Lung (tissue), 12 donors: ENCODE data around the gene ZNF521. TPM values are rescaled to one million over a fixed set of nuclear protein-coding genes. Genes with fewer than 3 reads are reported as not detected.

Experiments
- ATAC-seq: fragments of 200-7000 bp; cut with Tn5 transposase; one replicate; pipeline ENCODE4 v1.9.1; 2020; ENCODE audit warnings: moderate number of reproducible peaks; ENCODE audit not compliant: insufficient read depth, low FRiP score
- DNase-seq, 3 donors: peaks; one replicate each; pipeline ENCODE4 v3.0.0-alpha.2; 2013 to 2017
- H3K27ac ChIP-seq, 2 donors: one replicate each; pipeline ENCODE4 v1.5.1; 2013; ENCODE audit warnings: mild to moderate bottlenecking in 2 of 2, moderate library complexity in 2 of 2, control low read depth in 1 of 2, inconsistent platforms in 1 of 2, low read depth in 1 of 2, low read length in 1 of 2
- H3K27me3 ChIP-seq, 3 donors: one replicate each; pipeline ENCODE4 v1.5.1; 2013; ENCODE audit warnings: low read length in 2 of 3; ENCODE audit not compliant: control insufficient read depth in 3 of 3, insufficient read depth in 3 of 3
- H3K36me3 ChIP-seq, 4 donors: one replicate each; pipeline ENCODE4 v1.5.1; 2013; ENCODE audit warnings: low read length in 4 of 4, mild to moderate bottlenecking in 1 of 4, moderate library complexity in 1 of 4; ENCODE audit not compliant: control insufficient read depth in 4 of 4, insufficient read depth in 4 of 4
- H3K4me1 ChIP-seq, 5 donors: one replicate each; pipeline ENCODE4 v1.5.1; 2013; ENCODE audit warnings: low read length in 5 of 5, mild to moderate bottlenecking in 2 of 5, moderate library complexity in 1 of 5; ENCODE audit not compliant: control insufficient read depth in 5 of 5, insufficient read depth in 5 of 5
- H3K4me3 ChIP-seq: one replicate; pipeline ENCODE4 v1.5.1; 2013; ENCODE audit warnings: mild to moderate bottlenecking, control low read depth, moderate library complexity
- H3K9ac ChIP-seq, 2 donors: one replicate each; pipeline ENCODE4 v1.5.1; 2013; ENCODE audit warnings: low read length in 2 of 2, control low read depth in 1 of 2; ENCODE audit not compliant: insufficient read depth in 1 of 2
- H3K9me3 ChIP-seq, 4 donors: one replicate each; pipeline ENCODE4 v1.5.1; 2013; ENCODE audit warnings: low read length in 3 of 4, mild to moderate bottlenecking in 1 of 4, moderate library complexity in 1 of 4; ENCODE audit not compliant: control insufficient read depth in 4 of 4, insufficient read depth in 3 of 4
- WGBS, 2 donors: extraction: QIAGEN DNeasy Blood & Tissue Kit; methylation state at CpG; one replicate each; pipeline ENCODE4 v1.1.7; 2013; 5-methylcytosine and 5-hydroxymethylcytosine counted together
- polyA plus RNA-seq, 2 donors: library from polyadenylated mRNA; stranded (reverse); fragments of 200-250 nt; gene quantifications; one replicate each; pipeline ENCODE4 v1.2.1, GENCODE V29; 2013
- total RNA-seq, 2 donors: library from RNA; depleted of rRNA in 1 of 2; stranded (reverse); fragments of >200 nt in 1 of 2; gene quantifications; one replicate each; pipeline ENCODE4 v1.2.1, GENCODE V29; 2014 to 2021
- TF ChIP-seq, protein P1 (sequence below): IDR thresholded peaks from 2 replicates; pipeline ENCODE4 v1.5.1; 2012; ENCODE audit warnings: mild to moderate bottlenecking; ENCODE audit errors: control extremely low read depth, extremely low read depth
- donor health status: control.
- donor health status: control.
- donor health status: Bipolar disorder and iron deficiency.
- donor health status: healthy.
- donor health status: DM: yes; HTN: yes; CAD: no.

Gene ZNF521
- total and polyA plus RNA-seq, 4 donors, result 1.5 to 48.8 (median 10.7) TPM

DNA sequence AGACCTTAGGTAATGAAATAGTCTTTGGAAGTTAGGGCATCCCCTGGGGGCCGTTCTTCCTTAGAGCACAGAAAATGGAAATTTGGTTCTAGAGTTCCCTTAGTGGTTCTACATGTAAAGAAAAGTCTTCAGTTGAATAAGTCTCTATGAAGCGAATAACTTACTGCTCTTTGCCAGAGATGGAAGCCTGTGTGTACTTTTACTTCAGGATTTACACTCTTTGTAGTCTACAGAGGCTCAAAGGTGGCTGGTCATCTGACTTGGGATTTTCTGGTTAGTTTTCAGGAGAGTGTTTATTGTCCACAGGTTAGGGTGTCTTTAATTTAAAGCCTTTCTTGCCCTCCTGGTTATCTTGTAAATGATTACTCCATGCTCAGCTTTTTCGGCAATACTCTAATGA, 210.6 kb downstream of the ZNF521 start:
- Histone ChIP-seq H3K27me3 (no peaks in the 10 kb centered on the region), H3K9me3 (no peaks in the 10 kb centered on the region), H3K4me1 (peaks cover 0 to 70% (median 26%) of the 10 kb centered on the region in 5 donors), H3K4me3 (no peak overlapping the region), H3K36me3 (no peaks in the 10 kb centered on the region), H3K9ac (no peak overlapping the region), H3K27ac (no peak overlapping the region)
- ATAC-seq (no peak), DNase-seq (peak in 1 of 3 donors; percentile 51)
- 71 to 81% methylated on average over 3 of the region's 3 CpGs for WGBS, 2 donors
- TF ChIP-seq, protein P1, sequence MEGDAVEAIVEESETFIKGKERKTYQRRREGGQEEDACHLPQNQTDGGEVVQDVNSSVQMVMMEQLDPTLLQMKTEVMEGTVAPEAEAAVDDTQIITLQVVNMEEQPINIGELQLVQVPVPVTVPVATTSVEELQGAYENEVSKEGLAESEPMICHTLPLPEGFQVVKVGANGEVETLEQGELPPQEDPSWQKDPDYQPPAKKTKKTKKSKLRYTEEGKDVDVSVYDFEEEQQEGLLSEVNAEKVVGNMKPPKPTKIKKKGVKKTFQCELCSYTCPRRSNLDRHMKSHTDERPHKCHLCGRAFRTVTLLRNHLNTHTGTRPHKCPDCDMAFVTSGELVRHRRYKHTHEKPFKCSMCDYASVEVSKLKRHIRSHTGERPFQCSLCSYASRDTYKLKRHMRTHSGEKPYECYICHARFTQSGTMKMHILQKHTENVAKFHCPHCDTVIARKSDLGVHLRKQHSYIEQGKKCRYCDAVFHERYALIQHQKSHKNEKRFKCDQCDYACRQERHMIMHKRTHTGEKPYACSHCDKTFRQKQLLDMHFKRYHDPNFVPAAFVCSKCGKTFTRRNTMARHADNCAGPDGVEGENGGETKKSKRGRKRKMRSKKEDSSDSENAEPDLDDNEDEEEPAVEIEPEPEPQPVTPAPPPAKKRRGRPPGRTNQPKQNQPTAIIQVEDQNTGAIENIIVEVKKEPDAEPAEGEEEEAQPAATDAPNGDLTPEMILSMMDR, result no peak

DNA sequence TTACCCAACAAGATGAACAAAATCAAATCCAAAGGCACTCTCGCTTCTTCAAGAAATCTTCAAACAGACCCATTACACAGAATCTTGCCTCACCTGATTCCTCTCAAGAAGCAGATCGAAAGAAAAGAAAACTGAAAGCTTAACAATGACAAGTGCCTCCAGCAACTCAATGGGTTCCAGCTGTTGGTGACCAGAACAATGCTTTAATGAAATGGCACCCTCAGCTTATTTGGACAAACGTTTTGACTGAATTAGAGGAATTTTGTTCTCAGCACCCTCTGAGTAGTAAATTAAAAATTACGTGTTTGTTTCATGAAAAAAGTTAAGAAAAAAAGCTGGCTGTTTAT, 211.0 kb downstream of the ZNF521 start:
- TF ChIP-seq, protein P1, result no peak
- WGBS, 2 donors, result 79 to 86% methylated on average over 4 of the region's 4 CpGs
- no peak overlapping the region for H3K4me3 ChIP-seq

DNA sequence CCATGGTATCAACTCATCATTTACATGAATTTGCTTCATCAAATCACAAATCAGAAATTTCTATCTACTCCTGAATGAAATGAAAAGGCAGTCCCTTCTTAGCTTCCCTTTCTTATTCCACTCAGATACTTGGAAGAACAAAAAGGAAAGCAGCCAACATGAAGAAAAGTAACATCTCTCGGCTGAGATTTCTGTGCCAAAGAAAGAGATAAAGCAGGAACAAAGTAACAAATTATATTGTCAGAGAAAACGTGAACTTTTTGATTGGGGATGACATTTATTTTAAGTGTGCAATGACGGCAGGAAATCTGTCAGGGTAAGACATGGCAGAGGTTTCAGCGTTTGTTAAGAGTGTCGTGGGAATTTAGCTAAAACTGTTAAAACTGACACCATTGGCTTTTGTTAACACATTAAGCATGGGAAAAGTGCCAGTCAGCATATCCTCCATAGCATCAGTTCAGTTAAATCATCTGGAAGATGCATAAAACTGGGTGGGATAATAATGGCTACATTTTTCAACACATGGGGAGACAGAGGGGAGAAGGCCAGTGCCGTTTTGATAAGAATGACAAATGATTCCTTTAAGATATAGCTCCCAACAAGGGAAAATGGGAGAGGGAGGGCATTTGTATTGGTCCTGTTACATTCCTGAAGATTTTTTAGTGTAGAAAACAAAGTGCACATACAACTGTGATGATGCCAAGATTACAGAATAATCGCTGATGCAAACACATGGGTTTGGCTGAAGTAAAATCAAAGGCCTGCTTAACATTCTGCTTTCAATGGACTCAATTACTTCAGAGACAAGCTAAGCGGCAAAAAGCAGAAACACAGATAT, 211.6 kb downstream of the ZNF521 start:
- peak in 2 of 3 donors; percentile 64 to 65 for DNase-seq
- ATAC-seq, result no peak
- no peak overlapping the region for H3K27ac ChIP-seq
- 57 to 59% methylated on average over 8 of the region's 8 CpGs for WGBS, 2 donors
- H3K4me3 ChIP-seq, result no peak overlapping the region
- peaks cover 2 to 74% (median 27%) of the 10 kb centered on the region in 5 donors for H3K4me1 ChIP-seq
- no peaks in the 10 kb centered on the region for H3K27me3 ChIP-seq
- no peaks in the 10 kb centered on the region for H3K9me3 ChIP-seq
- H3K36me3 ChIP-seq, result no peaks in the 10 kb centered on the region
- no peak overlapping the region for H3K9ac ChIP-seq
- TF ChIP-seq, protein P1, result no peak

More for the DNA sequence above, 211.0 kb downstream of the ZNF521 start:
- Histone ChIP-seq H3K4me1 (peaks cover 0 to 74% (median 26%) of the 10 kb centered on the region in 5 donors), H3K9ac (no peak overlapping the region), H3K36me3 (no peaks in the 10 kb centered on the region), H3K27ac (no peak overlapping the region), H3K27me3 (no peaks in the 10 kb centered on the region), H3K9me3 (no peaks in the 10 kb centered on the region)
- ATAC-seq, result no peak
- no peak for DNase-seq
